GM12891 (cell line): ENCODE measurements around the gene CDK5RAP2.

Source experiments
- DNase-seq: peaks from one replicate; pipeline ENCODE4 v3.0.0; 2011; ENCODE audit warnings: low spot score; ENCODE audit not compliant: insufficient read length
- FAIRE-seq: peaks from 2 replicates; lab custom pipeline; 2011; peaks lifted over from hg19 to GRCh38; lab: Jason Lieb, UNC
- PAX5 ChIP-seq: IDR thresholded peaks from 2 replicates; pipeline ENCODE4 v1.6.1; 2011; ENCODE audit warnings: low read length, moderate library complexity, mild to moderate bottlenecking; ENCODE audit not compliant: insufficient read depth, severe bottlenecking
- POLR2A ChIP-seq: IDR thresholded peaks from 2 replicates; pipeline ENCODE4 v1.6.1; 2011; ENCODE audit warnings: low read depth, low read length, control low read depth
- POLR2AphosphoS5 ChIP-seq: IDR thresholded peaks from 2 replicates; pipeline ENCODE4 v1.6.1; 2011; ENCODE audit warnings: low read depth, low read length, control low read depth
- POU2F2 ChIP-seq: IDR thresholded peaks from 2 replicates; pipeline ENCODE4 v1.6.1; 2011; ENCODE audit warnings: low read depth, mild to moderate bottlenecking, control low read depth, low read length, moderate library complexity
- SPI1 ChIP-seq: IDR thresholded peaks from 2 replicates; pipeline ENCODE4 v1.6.1; 2011; ENCODE audit warnings: low read depth, low read length, control low read depth
- TAF1 ChIP-seq: IDR thresholded peaks from 2 replicates; pipeline ENCODE4 v1.6.1; 2011; ENCODE audit warnings: low read depth, low read length, control low read depth

Gene CDK5RAP2

DNA sequence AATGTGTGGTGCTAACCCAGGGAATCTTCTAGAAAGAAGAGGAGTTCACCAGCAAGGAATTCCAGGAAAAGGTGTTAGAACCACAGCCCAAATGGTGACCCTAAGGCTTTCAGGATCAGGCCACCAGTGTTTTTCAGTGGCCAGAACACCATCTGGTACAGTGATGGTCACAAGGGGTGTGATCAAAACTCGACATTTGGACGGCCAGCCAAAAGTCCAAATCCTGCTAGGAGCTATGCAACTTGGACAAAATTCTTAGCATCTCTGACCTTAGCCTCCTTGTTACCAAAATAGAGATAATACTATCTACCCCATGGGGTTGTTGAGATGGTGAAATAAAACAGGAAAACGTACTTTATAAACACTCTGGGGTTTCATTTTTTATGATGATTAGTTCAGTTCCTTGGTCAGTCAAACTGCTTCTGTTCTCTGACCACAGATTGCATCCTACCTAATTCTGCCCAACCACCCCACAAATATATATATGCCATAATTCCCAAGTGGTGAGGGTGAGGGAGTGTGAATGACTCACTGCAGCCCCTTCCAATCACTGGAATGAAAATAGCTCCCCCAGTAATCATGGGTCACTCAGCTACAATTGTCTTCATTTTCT lies 210.3 kb downstream of the CDK5RAP2 start:
- FAIRE-seq: no peak
- TF ChIP-seq POLR2A (no peak), POU2F2 (no peak), TAF1 (no peak), POLR2AphosphoS5 (no peak)
- DNase-seq: no peak

DNA sequence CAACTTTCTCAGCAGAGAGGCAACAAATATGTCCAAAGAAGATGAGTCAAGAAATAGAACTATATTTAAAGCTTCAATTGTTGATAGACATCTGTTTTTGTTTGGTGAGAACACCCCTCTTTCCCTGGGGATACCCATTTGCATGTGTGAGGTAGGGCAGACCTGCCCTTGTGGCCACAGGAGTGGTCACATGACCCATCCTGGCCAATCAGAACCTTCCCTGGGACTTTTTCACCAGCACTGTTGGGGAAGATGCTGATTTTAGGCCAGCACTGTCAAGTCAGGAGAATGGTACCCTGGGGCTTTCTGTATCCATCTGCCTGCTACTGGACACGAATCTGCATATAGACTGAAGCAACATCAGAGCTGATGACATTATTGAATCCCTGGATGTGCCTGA lies 211.2 kb downstream of the CDK5RAP2 start:
- FAIRE-seq (no peak), DNase-seq (no peak)
- TF ChIP-seq POLR2A: no peak
- no peak for TF ChIP-seq SPI1
- TF ChIP-seq POLR2AphosphoS5: no peak
- TF ChIP-seq TAF1: no peak
- TF ChIP-seq PAX5: no peak
- TF ChIP-seq POU2F2: no peak

DNA sequence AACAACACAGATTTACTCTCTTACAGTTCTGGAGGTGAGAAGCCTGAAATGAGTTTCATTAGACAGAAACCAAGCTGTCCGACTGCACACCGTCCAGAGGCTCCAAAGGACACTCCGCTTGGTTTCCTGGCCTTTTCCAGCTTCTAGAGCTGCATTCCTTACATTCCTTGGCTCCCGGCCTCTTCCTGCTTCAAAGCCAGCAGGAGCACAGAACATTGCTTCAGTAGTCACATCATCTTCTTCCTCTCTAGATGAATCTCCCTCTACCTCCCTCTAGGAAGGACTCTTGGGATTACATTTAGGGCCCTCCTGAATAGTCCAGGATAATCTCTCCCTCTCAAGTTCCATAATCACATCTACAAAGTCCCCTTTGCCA lies 213.3 kb downstream of the CDK5RAP2 start:
- no peak for FAIRE-seq
- no peak for DNase-seq
- TF ChIP-seq POLR2A: no peak

DNA sequence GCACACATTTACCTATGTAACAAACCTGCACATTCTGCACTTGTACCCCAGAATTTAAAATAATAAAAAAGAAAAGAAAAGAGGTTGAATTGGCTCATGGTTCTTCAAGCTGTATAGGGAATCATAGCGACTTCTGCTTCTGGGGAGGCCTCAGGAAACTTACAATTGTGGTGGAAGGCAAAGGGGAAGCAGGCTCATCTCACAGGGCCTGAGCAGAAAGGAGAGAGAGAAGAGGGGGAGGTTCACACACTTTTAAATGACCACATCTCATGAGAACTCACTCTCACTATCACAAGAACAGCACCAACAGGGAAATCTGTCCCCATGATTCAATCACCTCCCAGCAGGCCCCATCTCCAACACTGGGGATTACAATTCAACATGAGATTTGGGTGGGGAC lies 214.6 kb downstream of the CDK5RAP2 start:
- no peak for TF ChIP-seq POLR2A
- no peak for TF ChIP-seq SPI1
- TF ChIP-seq POLR2AphosphoS5: no peak
- no peak for TF ChIP-seq POU2F2
- TF ChIP-seq TAF1: no peak
- TF ChIP-seq PAX5: no peak
- DNase-seq (no peak), FAIRE-seq (no peak)

DNA sequence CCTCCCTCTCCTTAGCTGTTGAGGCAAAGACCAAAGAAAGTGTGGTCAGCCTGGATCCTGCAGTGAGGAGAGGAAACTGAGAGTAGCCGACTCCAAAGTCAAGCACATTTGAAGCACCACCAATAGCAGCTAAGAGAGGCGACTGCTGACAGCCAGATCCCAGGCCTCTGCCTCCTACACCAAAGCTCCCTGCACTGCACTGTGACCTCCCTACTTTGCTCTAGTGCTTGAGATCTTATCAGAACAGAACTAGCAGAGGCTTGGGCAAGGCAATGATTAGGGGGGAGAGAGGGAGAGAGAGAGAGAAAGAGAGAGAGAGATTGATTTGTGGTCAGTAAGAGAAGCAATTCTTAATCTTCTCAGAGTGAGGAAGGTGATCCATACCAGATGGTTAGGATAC lies 216.3 kb downstream of the CDK5RAP2 start:
- TF ChIP-seq POLR2A: no peak
- TF ChIP-seq PAX5: no peak
- no peak for TF ChIP-seq SPI1
- TF ChIP-seq POU2F2: no peak
- TF ChIP-seq TAF1: no peak
- no peak for TF ChIP-seq POLR2AphosphoS5
- FAIRE-seq (no peak), DNase-seq (no peak)

DNA sequence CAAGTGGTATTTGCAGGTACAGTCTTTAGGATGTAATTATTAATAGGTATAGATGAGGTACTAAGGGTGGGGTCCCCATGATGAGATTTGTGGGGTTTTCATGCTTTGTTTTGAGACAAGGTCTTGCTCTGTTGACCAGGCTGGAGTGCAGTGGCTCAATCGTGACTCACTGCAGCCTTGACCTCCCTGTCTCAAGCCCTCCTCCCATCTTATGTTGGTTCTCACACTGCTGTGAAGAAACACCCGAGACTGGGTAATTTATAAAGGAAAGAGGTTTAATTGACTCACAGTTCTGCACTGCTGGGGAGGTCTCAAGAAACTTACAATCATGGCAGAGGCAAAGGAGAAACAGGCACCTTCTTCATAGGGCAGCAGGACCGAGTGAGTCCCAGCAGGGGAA lies 217.5 kb downstream of the CDK5RAP2 start:
- DNase-seq: no peak
- TF ChIP-seq TAF1 (no peak), PAX5 (no peak), POLR2AphosphoS5 (no peak), SPI1 (no peak), POLR2A (no peak), POU2F2 (no peak)
- no peak for FAIRE-seq

DNA sequence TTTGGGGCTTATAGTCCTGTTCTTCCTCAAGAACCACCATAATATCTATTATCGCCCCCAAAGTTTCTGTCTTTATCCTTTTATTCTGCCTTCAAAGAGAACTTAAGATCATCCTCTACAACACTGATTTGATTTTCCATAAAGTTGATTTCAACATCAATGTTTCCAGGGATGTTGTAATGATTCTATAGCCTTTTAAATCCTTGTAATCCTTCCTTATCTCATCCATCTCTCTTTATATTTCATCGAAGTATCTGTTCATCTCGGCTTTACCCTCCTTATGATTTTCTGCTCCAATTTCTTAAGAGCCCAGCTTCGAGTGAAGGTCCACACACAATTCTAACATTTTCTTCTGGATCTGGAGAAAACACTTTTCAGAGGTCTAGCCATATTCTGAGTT lies 218.4 kb downstream of the CDK5RAP2 start:
- DNase-seq (no peak), FAIRE-seq (no peak)
- TF ChIP-seq PAX5: no peak
- TF ChIP-seq TAF1: no peak
- TF ChIP-seq POLR2AphosphoS5: no peak
- no peak for TF ChIP-seq POLR2A
- no peak for TF ChIP-seq POU2F2
- TF ChIP-seq SPI1: no peak

GRCh38 chr9:120360510-120360909 lies 219.5 kb downstream of the CDK5RAP2 start:
- no peak for TF ChIP-seq SPI1
- no peak for FAIRE-seq
- DNase-seq: no peak

- DNase-seq (no peak), FAIRE-seq (no peak)
- TF ChIP-seq POLR2A: no peak
- no peak for TF ChIP-seq POLR2AphosphoS5
- no peak for TF ChIP-seq POU2F2
- no peak for TF ChIP-seq PAX5
- no peak for TF ChIP-seq TAF1
Measured at GRCh38 chr9:120360046-120360445, 219.9 kb downstream of the CDK5RAP2 start.

GRCh38 chr9:120358877-120359276 lies 221.1 kb downstream of the CDK5RAP2 start:
- FAIRE-seq (no peak), DNase-seq (no peak)
- no peak for TF ChIP-seq SPI1
- no peak for TF ChIP-seq TAF1
- TF ChIP-seq PAX5: no peak
- TF ChIP-seq POLR2AphosphoS5: no peak
- no peak for TF ChIP-seq POU2F2

- no peak for TF ChIP-seq POLR2A
- TF ChIP-seq TAF1: no peak
- TF ChIP-seq PAX5: no peak
- no peak for TF ChIP-seq POLR2AphosphoS5
- TF ChIP-seq SPI1: no peak
- no peak for TF ChIP-seq POU2F2
- FAIRE-seq: no peak
- DNase-seq: no peak
Measured at GRCh38 chr9:120353506-120353905, 226.5 kb downstream of the CDK5RAP2 start.
